Suprapubic skin (tissue), 4 donors: ENCODE measurements around the gene FGF12. TPM values are rescaled to one million over a fixed set of nuclear protein-coding genes. Genes with fewer than 3 reads are reported as not detected.

Source experiments
- DNase-seq, 2 donors: peaks; one replicate each; pipeline ENCODE4 v3.0.0-alpha.2; 2019; ENCODE audit warnings: low spot score in 2 of 2
- H3K27ac ChIP-seq: fragments of 200-600 bp; sonication (generic); one replicate; pipeline ENCODE4 v1.5.1; 2019
- H3K27me3 ChIP-seq: fragments of 200-600 bp; sonication (generic); one replicate; pipeline ENCODE4 v1.5.1; 2019
- H3K36me3 ChIP-seq: fragments of 200-600 bp; sonication (generic); one replicate; pipeline ENCODE4 v1.5.1; 2019
- H3K4me1 ChIP-seq: fragments of 200-600 bp; sonication (generic); one replicate; pipeline ENCODE4 v1.5.1; 2019
- H3K4me3 ChIP-seq: fragments of 200-600 bp; sonication (generic); one replicate; pipeline ENCODE4 v1.5.1; 2019; ENCODE audit warnings: mild to moderate bottlenecking
- H3K9me3 ChIP-seq: fragments of 200-600 bp; sonication (generic); one replicate; pipeline ENCODE4 v1.5.1; 2019
- EP300 ChIP-seq: sonication (generic); formaldehyde crosslinking; IDR thresholded peaks from one replicate; pipeline ENCODE4 v1.6.1; 2017; ENCODE audit warnings: antibody characterized with exemption
- POLR2A ChIP-seq, 2 donors: fragments of 450-650 bp; IDR thresholded peaks; one replicate each; pipeline ENCODE4 v1.6.1; 2017; ENCODE audit warnings: antibody characterized with exemption in 2 of 2, mild to moderate bottlenecking in 2 of 2, moderate library complexity in 2 of 2
- POLR2AphosphoS5 ChIP-seq, 3 donors: sonication (generic); formaldehyde crosslinking; IDR thresholded peaks; one replicate each; pipeline ENCODE4 v1.6.1; 2017; ENCODE audit warnings: antibody characterized with exemption in 3 of 3
- WGBS: methylation state at CpG from one replicate; pipeline ENCODE4 v1.1.5; 2018; 5-methylcytosine and 5-hydroxymethylcytosine counted together
- total RNA-seq, 4 donors: library from RNA; depleted of rRNA; stranded (reverse); fragments of >200 nt; gene quantifications; one replicate each; pipeline ENCODE4 v1.1.0, GENCODE V29; 2016
- TF ChIP-seq, protein P1 (sequence below), 2 donors: fragments of 200-600 bp in 1 of 2; fragments of 450-650 bp in 1 of 2; sonication (generic) in 1 of 2; IDR thresholded peaks; one replicate each; pipeline ENCODE4 v1.5.1; 2016 to 2019; ENCODE audit warnings: antibody characterized with exemption in 2 of 2, mild to moderate bottlenecking in 1 of 2, moderate library complexity in 1 of 2

FGF12 gene
- total RNA-seq, 4 donors from 2014 or later = 1.5 to 3.6 (median 1.6) TPM

DNA sequence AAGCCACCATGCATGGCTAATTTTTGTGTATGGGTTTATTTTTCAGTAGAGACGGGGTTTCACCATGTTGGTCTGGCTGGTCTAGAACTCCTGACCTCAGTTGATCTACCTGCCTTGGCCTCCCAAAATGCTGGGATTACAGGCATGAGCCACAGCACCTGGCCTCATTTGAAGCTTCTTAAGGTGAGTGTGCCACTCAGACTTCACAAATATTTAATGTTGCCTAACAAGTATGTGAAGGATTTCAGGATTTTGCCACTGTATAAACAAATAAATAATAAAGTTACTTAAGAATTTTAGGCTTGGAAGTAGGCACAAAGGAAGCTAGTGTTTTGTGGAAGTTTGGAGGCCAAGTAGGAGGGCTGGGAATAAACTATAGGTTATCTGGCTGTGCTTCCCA lies 73.5 kb downstream of the FGF12 start:
- TF ChIP-seq, protein P1, sequence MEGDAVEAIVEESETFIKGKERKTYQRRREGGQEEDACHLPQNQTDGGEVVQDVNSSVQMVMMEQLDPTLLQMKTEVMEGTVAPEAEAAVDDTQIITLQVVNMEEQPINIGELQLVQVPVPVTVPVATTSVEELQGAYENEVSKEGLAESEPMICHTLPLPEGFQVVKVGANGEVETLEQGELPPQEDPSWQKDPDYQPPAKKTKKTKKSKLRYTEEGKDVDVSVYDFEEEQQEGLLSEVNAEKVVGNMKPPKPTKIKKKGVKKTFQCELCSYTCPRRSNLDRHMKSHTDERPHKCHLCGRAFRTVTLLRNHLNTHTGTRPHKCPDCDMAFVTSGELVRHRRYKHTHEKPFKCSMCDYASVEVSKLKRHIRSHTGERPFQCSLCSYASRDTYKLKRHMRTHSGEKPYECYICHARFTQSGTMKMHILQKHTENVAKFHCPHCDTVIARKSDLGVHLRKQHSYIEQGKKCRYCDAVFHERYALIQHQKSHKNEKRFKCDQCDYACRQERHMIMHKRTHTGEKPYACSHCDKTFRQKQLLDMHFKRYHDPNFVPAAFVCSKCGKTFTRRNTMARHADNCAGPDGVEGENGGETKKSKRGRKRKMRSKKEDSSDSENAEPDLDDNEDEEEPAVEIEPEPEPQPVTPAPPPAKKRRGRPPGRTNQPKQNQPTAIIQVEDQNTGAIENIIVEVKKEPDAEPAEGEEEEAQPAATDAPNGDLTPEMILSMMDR (IDR thresholded peaks at IDR 0.05) = no peak
- TF ChIP-seq POLR2AphosphoS5 (IDR thresholded peaks at IDR 0.05) = no peak
- TF ChIP-seq POLR2A (IDR thresholded peaks at IDR 0.05) = no peak
- no peak for TF ChIP-seq EP300
- no peak overlapping the region for H3K4me3 ChIP-seq
- no peak overlapping the region for H3K27ac ChIP-seq
- H3K36me3 ChIP-seq = no peaks in the 10 kb centered on the region
- 80% methylated on average over 1 of the region's 1 CpG for WGBS
- no peaks in the 10 kb centered on the region for H3K9me3 ChIP-seq
- H3K27me3 ChIP-seq = no peaks in the 10 kb centered on the region
- DNase-seq = no peak
- no peaks in the 10 kb centered on the region for H3K4me1 ChIP-seq

DNA sequence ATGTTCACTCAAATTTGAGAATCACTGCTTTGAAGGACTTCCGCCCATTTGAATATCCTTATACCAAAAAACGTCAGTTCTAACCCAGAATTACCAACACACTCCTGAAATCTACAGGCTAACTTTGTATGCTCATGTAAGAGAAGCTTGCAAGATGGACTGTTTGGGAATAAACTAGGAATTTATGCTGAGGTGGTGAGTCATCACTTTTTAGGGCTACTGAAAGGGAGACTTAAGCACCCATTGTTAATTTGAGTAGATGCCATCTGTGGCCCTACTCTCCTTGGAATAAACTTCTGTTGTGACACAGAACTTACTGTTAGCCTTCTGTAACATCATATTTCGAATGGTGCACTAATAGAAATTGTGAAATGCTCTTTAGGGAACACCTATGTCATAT lies 74.6 kb downstream of the FGF12 start:
- H3K36me3 ChIP-seq = no peaks in the 10 kb centered on the region
- no peaks in the 10 kb centered on the region for H3K4me1 ChIP-seq
- 66% methylated on average over 3 of the region's 3 CpGs for WGBS
- TF ChIP-seq, protein P1 (IDR thresholded peaks at IDR 0.05) = no peak
- no peak for TF ChIP-seq POLR2A (IDR thresholded peaks at IDR 0.05)
- no peak for TF ChIP-seq POLR2AphosphoS5 (IDR thresholded peaks at IDR 0.05)
- TF ChIP-seq EP300 = no peak
- DNase-seq = no peak
- H3K27ac ChIP-seq = no peak overlapping the region
- H3K27me3 ChIP-seq = no peaks in the 10 kb centered on the region
- H3K9me3 ChIP-seq = no peaks in the 10 kb centered on the region
- H3K4me3 ChIP-seq = no peak overlapping the region

DNA sequence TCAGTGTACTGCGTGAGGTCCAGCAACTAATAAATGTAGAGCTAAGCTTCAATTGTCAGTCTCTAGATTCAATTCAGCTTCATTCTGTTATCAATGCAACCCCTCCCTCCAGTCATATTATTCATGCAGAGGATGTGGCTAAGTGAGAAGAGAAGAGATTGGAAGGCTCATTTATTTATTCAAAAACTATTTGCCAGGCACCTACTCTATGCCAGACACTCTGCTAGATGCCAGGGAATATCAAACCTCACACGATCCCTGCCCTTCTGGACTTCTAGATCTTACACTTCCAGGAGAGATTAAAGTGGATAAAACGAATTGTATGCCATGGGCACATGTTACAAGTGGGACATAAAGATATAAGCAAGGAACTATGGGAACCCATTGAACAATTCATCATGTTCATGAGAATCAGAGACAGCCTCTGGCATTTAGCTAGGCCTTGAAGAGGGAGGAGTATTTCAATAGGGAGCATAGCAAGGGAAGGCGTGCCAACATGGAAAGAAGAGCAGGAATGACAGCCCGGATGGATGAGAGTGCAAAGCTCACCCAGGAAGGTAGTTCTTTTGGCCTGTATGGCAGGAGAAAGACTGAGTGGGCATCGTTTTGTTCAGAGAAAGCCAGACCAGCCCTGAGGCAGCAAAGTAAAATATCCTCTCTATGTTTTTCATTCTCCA lies 75.4 kb downstream of the FGF12 start:
- TF ChIP-seq POLR2AphosphoS5 (IDR thresholded peaks at IDR 0.05) = no peak
- TF ChIP-seq, protein P1 (IDR thresholded peaks at IDR 0.05) = no peak
- no peak for TF ChIP-seq POLR2A (IDR thresholded peaks at IDR 0.05)
- TF ChIP-seq EP300 = no peak
- H3K27ac ChIP-seq = no peak overlapping the region
- WGBS = 70% methylated on average over 6 of the region's 6 CpGs

DNA sequence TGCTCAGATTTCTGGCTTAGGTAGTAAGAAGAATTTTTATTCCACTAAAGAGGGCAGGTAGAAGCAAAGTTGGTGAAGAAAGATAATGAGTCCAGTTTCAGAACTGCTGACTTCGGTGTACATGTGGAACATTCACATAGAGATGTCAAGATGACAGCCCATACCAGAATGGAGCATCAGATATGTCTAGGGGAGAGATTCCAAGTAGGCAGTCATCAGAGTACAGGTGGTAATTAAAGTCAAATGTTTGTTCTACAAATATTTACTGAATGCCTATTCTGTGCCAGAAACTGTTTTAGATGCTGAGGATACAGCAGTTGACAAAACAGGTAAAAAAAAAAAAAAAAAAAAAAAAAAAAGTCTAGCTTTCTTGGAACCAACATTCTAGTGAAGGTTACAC lies 81.9 kb downstream of the FGF12 start:
- H3K27ac ChIP-seq = no peak overlapping the region
- 41% methylated on average over 1 of the region's 1 CpG for WGBS

More for the DNA sequence above, 75.4 kb downstream of the FGF12 start:
- Histone ChIP-seq H3K27me3 (no peaks in the 10 kb centered on the region), H3K36me3 (no peaks in the 10 kb centered on the region), H3K4me1 (no peaks in the 10 kb centered on the region), H3K4me3 (no peak overlapping the region), H3K9me3 (no peaks in the 10 kb centered on the region)
- DNase-seq = no peak

DNA sequence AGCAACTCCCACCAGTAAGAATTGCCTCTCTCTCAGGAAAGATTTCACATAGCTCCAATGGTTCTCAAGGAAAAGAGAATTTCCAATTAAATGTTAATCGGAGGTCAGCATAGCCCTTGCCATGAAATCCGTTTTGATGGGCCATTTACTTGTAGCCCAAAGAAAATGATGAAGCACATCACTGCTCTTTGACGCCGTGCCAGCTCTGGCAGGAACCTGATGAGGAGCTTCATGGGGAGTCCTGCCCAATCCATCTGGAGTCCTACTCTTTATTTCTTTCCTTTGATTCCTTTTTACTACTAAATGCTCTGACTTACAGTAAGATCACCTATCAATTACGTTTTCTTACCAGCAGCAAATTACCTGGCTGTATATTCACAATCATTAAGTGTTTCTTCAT lies 84.7 kb downstream of the FGF12 start:
- Histone ChIP-seq H3K4me3 (no peak overlapping the region), H3K9me3 (no peaks in the 10 kb centered on the region), H3K27ac (no peak overlapping the region), H3K36me3 (no peaks in the 10 kb centered on the region), H3K27me3 (no peaks in the 10 kb centered on the region), H3K4me1 (no peaks in the 10 kb centered on the region)
- 76% methylated on average over 5 of the region's 5 CpGs for WGBS
- DNase-seq = no peak
- TF ChIP-seq POLR2AphosphoS5 (IDR thresholded peaks at IDR 0.05) (no peak), POLR2A (IDR thresholded peaks at IDR 0.05) (no peak), EP300 (no peak)
- TF ChIP-seq, protein P1 (IDR thresholded peaks at IDR 0.05) = no peak

More for the DNA sequence above, 81.9 kb downstream of the FGF12 start:
- Histone ChIP-seq H3K4me1 (no peaks in the 10 kb centered on the region), H3K9me3 (no peaks in the 10 kb centered on the region), H3K4me3 (no peak overlapping the region), H3K27me3 (no peaks in the 10 kb centered on the region), H3K36me3 (no peaks in the 10 kb centered on the region)
- TF ChIP-seq POLR2AphosphoS5 (IDR thresholded peaks at IDR 0.05) (no peak), EP300 (no peak)
- TF ChIP-seq, protein P1 (IDR thresholded peaks at IDR 0.05) = no peak
- no peak for DNase-seq
